ENCODE measurements around the gene BUD31. TPM values are rescaled to one million over a fixed set of nuclear protein-coding genes. Genes with fewer than 3 reads are reported as not detected.

BUD31 gene
- total and polyA plus RNA-seq, 2 of the 13 experiments (the other 11 are each of a cell fraction or from before 2014, with no cell fraction given): 35.1 to 79.1 TPM

GRCh38 chr7:99438573-99439480 lies 30.1 kb downstream of the BUD31 start, which contains the start of the genes CPSF4 and PTCD1 (continued):
- TF ChIP-seq HNRNPLL (IDR thresholded peaks at IDR 0.05; ENCODE audit: low read depth, low read length, poor library complexity, severe bottlenecking) (peak; percentile 80), ZUFSP (CRISPR knock-in tag; IDR thresholded peaks at IDR 0.05; ENCODE audit: borderline replicate concordance) (no peak), ARID4A (CRISPR knock-in tag; IDR thresholded peaks at IDR 0.05; ENCODE audit: borderline replicate concordance) (peak; percentile 93), MBD4 (IDR thresholded peaks at IDR 0.05; ENCODE audit: borderline replicate concordance, low read length) (no peak), ZBTB25 (CRISPR knock-in tag; IDR thresholded peaks at IDR 0.05) (peak; percentile 97), ZNF264 (CRISPR knock-in tag; IDR thresholded peaks at IDR 0.05) (no peak), SAP130 (CRISPR knock-in tag; IDR thresholded peaks at IDR 0.05; ENCODE audit: low read depth) (peak; percentile 93), CREM (IDR thresholded peaks at IDR 0.05) (no peak), CREM (CRISPR knock-in tag; IDR thresholded peaks at IDR 0.05) (no peak), HNRNPK (IDR thresholded peaks at IDR 0.05; ENCODE audit: low read depth, low read length, poor library complexity, severe bottlenecking) (no peak), ZSCAN22 (CRISPR knock-in tag; IDR thresholded peaks at IDR 0.05) (no peak), ZNF530 (CRISPR knock-in tag; IDR thresholded peaks at IDR 0.05; ENCODE audit: low read depth) (no peak), ARID3A (IDR thresholded peaks at IDR 0.05; ENCODE audit: low read depth, low read length) (0 out of 2 replicates have a peak, but pooled peaks have one; percentile 18), ZNF704 (CRISPR knock-in tag; IDR thresholded peaks at IDR 0.05; ENCODE audit: borderline replicate concordance) (peak; percentile 79), ZMAT3 (CRISPR knock-in tag; conservative IDR thresholded peaks at IDR 0.05) (peak; percentile 67; the same call in 1 of the 2 replicates), MED13 (CRISPR knock-in tag; IDR thresholded peaks at IDR 0.05) (0 out of 2 replicates have a peak, but pooled peaks have one; percentile 38), ZNF468 (CRISPR knock-in tag; IDR thresholded peaks at IDR 0.05) (no peak), NFRKB (IDR thresholded peaks at IDR 0.05) (no peak), KDM2A (CRISPR knock-in tag; IDR thresholded peaks at IDR 0.05; ENCODE audit: borderline replicate concordance, low read depth) (peak; percentile 88)

All from HepG2 (cell line).